C4-2B (cell line): ENCODE data around the gene GSK3B.

Experiments
- H3K27ac ChIP-seq: fragments of 450-650 bp; 2 replicates; pipeline ENCODE4 v1.5.1; 2017
- CTCF ChIP-seq: fragments of 450-650 bp; conservative IDR thresholded peaks from 2 replicates; pipeline ENCODE4 v1.5.1; 2017; ENCODE audit warnings: mild to moderate bottlenecking
- ZFX ChIP-seq: fragments of 450-650 bp; IDR thresholded peaks from 2 replicates; pipeline ENCODE4 v1.6.1; 2017

The GSK3B gene

GRCh38 chr3:119912220-119912619, 182.0 kb downstream of the GSK3B start:
- TF ChIP-seq ZFX (no peak), CTCF (no peak)
- H3K27ac ChIP-seq, result no peak overlapping the region

- TF ChIP-seq CTCF (no peak), ZFX (no peak)
- no peak overlapping the region for H3K27ac ChIP-seq
These were observed 182.5 kb downstream of the GSK3B start for GRCh38 chr3:119911748-119912147.

GRCh38 chr3:119902061-119902460, 192.2 kb downstream of the GSK3B start:
- no peak overlapping the region for H3K27ac ChIP-seq
- no peak for TF ChIP-seq ZFX
- TF ChIP-seq CTCF, result no peak

- TF ChIP-seq ZFX, result no peak
- no peak for TF ChIP-seq CTCF
- H3K27ac ChIP-seq, result no peak overlapping the region
These were observed 193.1 kb downstream of the GSK3B start for GRCh38 chr3:119901148-119901547.

GRCh38 chr3:119899192-119899511, 195.1 kb downstream of the GSK3B start:
- H3K27ac ChIP-seq, result no peak overlapping the region
- TF ChIP-seq ZFX, result no peak
- TF ChIP-seq CTCF, result no peak

GRCh38 chr3:119898478-119899191, 195.6 kb downstream of the GSK3B start:
- H3K27ac ChIP-seq, result no peak overlapping the region
- no peak for TF ChIP-seq ZFX
- TF ChIP-seq CTCF, result no peak

GRCh38 chr3:119894195-119894594, 200.1 kb downstream of the GSK3B start:
- no peak overlapping the region for H3K27ac ChIP-seq
- TF ChIP-seq ZFX (no peak), CTCF (no peak)
